SKM-1 treated with dmso at 0.1 percent for 144 hours (cell line): Measurements from ENCODE around the gene ZNF445.
"Not testable (repeated sequence)": the region's sequence is repeated elsewhere in the genome, so short reads cannot be mapped to it uniquely, and the experiment has no call there.

Experiments
- DNase-seq: peaks from one replicate; lab custom pipeline; 2025; ENCODE audit not compliant: unreplicated experiment; lab: John Stamatoyannopoulos, UW

ZNF445 gene

GRCh38 chr3:44477312-44478030 lies at the start of gene ZNF445:
ZNF445 (minus strand) TSS chr3:44477670; CDS start chr3:44455549, 22,121 bp downstream.
- DNase-seq, result peak; percentile 66

GRCh38 chr3:44525060-44525459 lies 47.6 kb upstream of the ZNF445 start:
- no peak for DNase-seq

- DNase-seq, result no peak
Measured at GRCh38 chr3:44522494-44522933, 45.0 kb upstream of the ZNF445 start.

GRCh38 chr3:44521721-44522120 lies 44.3 kb upstream of the ZNF445 start:
- DNase-seq, result no peak

- DNase-seq, result no peak
Measured at GRCh38 chr3:44518782-44519156, 41.3 kb upstream of the ZNF445 start.

GRCh38 chr3:44516230-44516629 lies 38.8 kb upstream of the ZNF445 start:
- DNase-seq, result peak; percentile 75

GRCh38 chr3:44513513-44513912 lies 36.0 kb upstream of the ZNF445 start:
- no peak for DNase-seq

- DNase-seq, result no peak
Measured at GRCh38 chr3:44511238-44511566, 33.7 kb upstream of the ZNF445 start.

GRCh38 chr3:44510000-44510368 lies 32.5 kb upstream of the ZNF445 start:
- DNase-seq, result no peak

- peak; percentile 28 for DNase-seq
Measured at GRCh38 chr3:44509393-44509921, 32.0 kb upstream of the ZNF445 start.

- DNase-seq, result no peak
Measured at GRCh38 chr3:44506961-44507360, 29.5 kb upstream of the ZNF445 start.

- DNase-seq, result no peak
Measured at GRCh38 chr3:44506556-44506955, 29.1 kb upstream of the ZNF445 start.

- no peak for DNase-seq
Measured at GRCh38 chr3:44504566-44504965, 27.1 kb upstream of the ZNF445 start.

GRCh38 chr3:44503178-44503577 lies 25.7 kb upstream of the ZNF445 start:
- DNase-seq, result not testable (repeated sequence)

GRCh38 chr3:44501971-44502370 lies 24.5 kb upstream of the ZNF445 start:
- DNase-seq, result no peak

- not testable (repeated sequence) for DNase-seq
Measured at GRCh38 chr3:44499899-44500168, 22.4 kb upstream of the ZNF445 start.

GRCh38 chr3:44499149-44499898 lies 21.9 kb upstream of the ZNF445 start:
- DNase-seq, result no peak

- no peak for DNase-seq
Measured at GRCh38 chr3:44495636-44496415, 18.4 kb upstream of the ZNF445 start.

- DNase-seq, result no peak
Measured at GRCh38 chr3:44492496-44492895, 15.0 kb upstream of the ZNF445 start.

- DNase-seq, result no peak
Measured at GRCh38 chr3:44482721-44483120, 5.3 kb upstream of the ZNF445 start.

- no peak for DNase-seq
Measured at GRCh38 chr3:44478606-44479094, 1.2 kb upstream of the ZNF445 start.

GRCh38 chr3:44478055-44478468 lies 592 bp upstream of the ZNF445 start:
- DNase-seq, result no peak
